GM19240 (cell line): ENCODE results near the gene DCST1.

Experiments used
- DNase-seq: peaks from one replicate; pipeline ENCODE4 v3.0.0; 2011; ENCODE audit warnings: low spot score; ENCODE audit not compliant: insufficient read length

DCST1 gene

GRCh38 chr1:155012776-155013602 is 20.6 kb upstream of the DCST1 start:
- no peak for DNase-seq

- no peak for DNase-seq
Measured at GRCh38 chr1:155013632-155014031, 20.0 kb upstream of the DCST1 start.

- DNase-seq = no peak
Measured at GRCh38 chr1:155014709-155015508, 18.7 kb upstream of the DCST1 start.

GRCh38 chr1:155015527-155016230 is 17.9 kb upstream of the DCST1 start:
- no peak for DNase-seq

GRCh38 chr1:155016231-155016831 is 17.3 kb upstream of the DCST1 start:
- no peak for DNase-seq

- peak; percentile 83 for DNase-seq
Measured at GRCh38 chr1:155017041-155017945, 16.3 kb upstream of the DCST1 start.

- no peak for DNase-seq
Measured at GRCh38 chr1:155017946-155018316, 15.7 kb upstream of the DCST1 start.

GRCh38 chr1:155018617-155019348 is 14.8 kb upstream of the DCST1 start:
- no peak for DNase-seq

- DNase-seq = no peak
Measured at GRCh38 chr1:155019377-155020245, 14.0 kb upstream of the DCST1 start.

- DNase-seq = no peak
Measured at GRCh38 chr1:155022136-155022926, 11.3 kb upstream of the DCST1 start.

- DNase-seq = no peak
Measured at GRCh38 chr1:155022927-155023236, 10.7 kb upstream of the DCST1 start.

GRCh38 chr1:155023627-155024026 is 10.0 kb upstream of the DCST1 start:
- DNase-seq = no peak

- DNase-seq = no peak
Measured at GRCh38 chr1:155024315-155024714, 9.3 kb upstream of the DCST1 start.

GRCh38 chr1:155026154-155026553 is 7.5 kb upstream of the DCST1 start:
- DNase-seq = no peak

GRCh38 chr1:155026588-155026987 is 7.0 kb upstream of the DCST1 start:
- DNase-seq = no peak

- DNase-seq = no peak
Measured at GRCh38 chr1:155029513-155030242, 3.9 kb upstream of the DCST1 start.

GRCh38 chr1:155030243-155030795 is 3.3 kb upstream of the DCST1 start:
- no peak for DNase-seq
